SK-N-SH treated with all-trans-retinoic acid at 6 μM for 48 hours (cell line): ENCODE measurements around the gene PGAM5.

Experiments used
- ATAC-seq: fragments of 200-7000 bp; cut with Tn5 transposase; 3 replicates; pipeline ENCODE4 v1.9.1; 2020; ENCODE audit warnings: mild to moderate bottlenecking, moderate library complexity
- ARNTL ChIP-seq: fragments of 450-650 bp; formaldehyde crosslinking; IDR thresholded peaks from 2 replicates; pipeline ENCODE4 v1.5.0; 2020; ENCODE audit warnings: low read depth, mild to moderate bottlenecking, moderate library complexity, borderline replicate concordance
- BACH2 ChIP-seq: fragments of 250-450 bp; sonication (Bioruptor Pico); IDR thresholded peaks from 2 replicates; pipeline ENCODE4 v1.9.0; 2021; ENCODE audit warnings: mild to moderate bottlenecking, borderline replicate concordance
- CSDC2 ChIP-seq: fragments of 250-450 bp; sonication (Bioruptor Pico); IDR thresholded peaks from 2 replicates; pipeline ENCODE4 v1.5.0; 2020; ENCODE audit warnings: mild to moderate bottlenecking, moderate library complexity
- ESRRG ChIP-seq: fragments of 250-450 bp; sonication (Bioruptor Pico); IDR thresholded peaks from 2 replicates; pipeline ENCODE4 v1.6.1; 2021; ENCODE audit warnings: mild to moderate bottlenecking
- GLIS3 ChIP-seq: fragments of 250-450 bp; sonication (Bioruptor Pico); IDR thresholded peaks from 2 replicates; pipeline ENCODE4 v1.5.0; 2020; ENCODE audit warnings: mild to moderate bottlenecking, moderate library complexity
- ISL1 ChIP-seq: fragments of 250-450 bp; sonication (Bioruptor Pico); IDR thresholded peaks from 2 replicates; pipeline ENCODE4 v2.1.2; 2022; ENCODE audit warnings: mild to moderate bottlenecking, moderate library complexity
- PPARA ChIP-seq: fragments of 250-450 bp; sonication (Bioruptor Pico); IDR thresholded peaks from 2 replicates; pipeline ENCODE4 v1.5.0; 2020; ENCODE audit warnings: mild to moderate bottlenecking, borderline replicate concordance
- SNAI2 ChIP-seq: fragments of 250-450 bp; sonication (Bioruptor Pico); IDR thresholded peaks from 2 replicates; pipeline ENCODE4 v1.5.0; 2020; ENCODE audit warnings: mild to moderate bottlenecking, moderate library complexity
- TCF4 ChIP-seq: fragments of 250-450 bp; sonication (Bioruptor Pico); IDR thresholded peaks from 2 replicates; pipeline ENCODE4 v1.8.0; 2021; ENCODE audit warnings: mild to moderate bottlenecking, moderate library complexity, borderline replicate concordance
- TOX ChIP-seq: fragments of 250-450 bp; sonication (Bioruptor Pico); IDR thresholded peaks from 2 replicates; pipeline ENCODE4 v1.8.0; 2021; ENCODE audit warnings: mild to moderate bottlenecking, moderate library complexity, borderline replicate concordance
- ZC3H10 ChIP-seq: fragments of 250-450 bp; sonication (Bioruptor Pico); IDR thresholded peaks from 2 replicates; pipeline ENCODE4 v1.5.1; 2021; ENCODE audit warnings: mild to moderate bottlenecking, moderate library complexity
- ZFP3 ChIP-seq: fragments of 250-450 bp; sonication (Bioruptor Pico); IDR thresholded peaks from 2 replicates; pipeline ENCODE4 v1.5.0; 2020; ENCODE audit warnings: mild to moderate bottlenecking, moderate library complexity
- ZFP30 ChIP-seq: fragments of 450-650 bp; formaldehyde crosslinking; IDR thresholded peaks from 2 replicates; pipeline ENCODE4 v1.5.0; 2022; ENCODE audit warnings: mild to moderate bottlenecking, moderate library complexity
- ZNF565 ChIP-seq: fragments of 450-650 bp; formaldehyde crosslinking; conservative IDR thresholded peaks from 2 replicates; pipeline ENCODE4 v1.5.0; 2020; ENCODE audit warnings: low read depth, mild to moderate bottlenecking, moderate library complexity
- ZNF70 ChIP-seq: fragments of 450-650 bp; formaldehyde crosslinking; IDR thresholded peaks from 2 replicates; pipeline ENCODE4 v1.5.0; 2020; ENCODE audit warnings: mild to moderate bottlenecking, moderate library complexity
- ZNF8 ChIP-seq: fragments of 450-650 bp; formaldehyde crosslinking; IDR thresholded peaks from 2 replicates; pipeline ENCODE4 v1.5.0; 2020; ENCODE audit warnings: mild to moderate bottlenecking, moderate library complexity
- TF ChIP-seq, protein P1 (sequence below): fragments of 250-450 bp; sonication (Bioruptor Pico); IDR thresholded peaks from 2 replicates; pipeline ENCODE4 v1.5.1; 2021; ENCODE audit warnings: mild to moderate bottlenecking, moderate library complexity
- TF ChIP-seq, protein P2 (sequence below): fragments of 250-450 bp; sonication (Bioruptor Pico); IDR thresholded peaks from 2 replicates; pipeline ENCODE4 v1.5.0; 2020; ENCODE audit warnings: mild to moderate bottlenecking, moderate library complexity
- TF ChIP-seq, protein P3 (sequence below): fragments of 250-450 bp; sonication (Bioruptor Pico); IDR thresholded peaks from 2 replicates; pipeline ENCODE4 v1.8.0; 2020; ENCODE audit warnings: mild to moderate bottlenecking, moderate library complexity, borderline replicate concordance
- TF ChIP-seq, protein P4 (sequence below): fragments of 250-450 bp; sonication (Bioruptor Pico); IDR thresholded peaks from 2 replicates; pipeline ENCODE4 v1.5.1; 2020; ENCODE audit warnings: low read depth, mild to moderate bottlenecking, moderate library complexity

PGAM5 gene

DNA sequence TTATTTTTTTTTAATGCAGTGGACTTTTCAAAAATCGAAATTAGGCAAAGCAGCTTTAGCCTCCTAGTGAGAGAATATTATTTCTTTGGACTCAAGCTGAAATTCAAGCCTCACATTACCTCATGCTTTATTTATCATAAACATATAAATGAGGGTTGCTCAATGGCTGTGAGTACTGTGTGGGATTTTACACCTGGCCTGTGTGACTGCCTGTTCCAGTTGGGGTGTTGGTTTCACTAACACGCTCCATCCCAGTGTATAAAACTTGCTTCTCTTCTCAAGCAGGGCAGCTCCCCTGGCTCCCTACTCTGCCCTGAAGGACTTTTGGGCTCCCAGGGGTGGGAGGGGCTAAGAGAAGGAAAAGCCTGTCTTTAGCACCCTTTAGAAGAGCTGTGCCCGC is 36.0 kb downstream of the PGAM5 start:
- TF ChIP-seq ESRRG (CRISPR knock-in tag) (no peak), ZNF8 (CRISPR knock-in tag) (no peak), PPARA (CRISPR knock-in tag) (no peak), BACH2 (CRISPR knock-in tag) (no peak), ISL1 (CRISPR knock-in tag) (no peak), GLIS3 (CRISPR knock-in tag) (no peak), TCF4 (no peak), SNAI2 (CRISPR knock-in tag) (no peak), TOX (no peak), ARNTL (CRISPR knock-in tag) (no peak), ZFP3 (CRISPR knock-in tag) (no peak), CSDC2 (CRISPR knock-in tag) (no peak), ZC3H10 (CRISPR knock-in tag) (no peak), ZNF70 (CRISPR knock-in tag) (no peak), ZNF565 (CRISPR knock-in tag) (no peak)
- TF ChIP-seq, protein P1, sequence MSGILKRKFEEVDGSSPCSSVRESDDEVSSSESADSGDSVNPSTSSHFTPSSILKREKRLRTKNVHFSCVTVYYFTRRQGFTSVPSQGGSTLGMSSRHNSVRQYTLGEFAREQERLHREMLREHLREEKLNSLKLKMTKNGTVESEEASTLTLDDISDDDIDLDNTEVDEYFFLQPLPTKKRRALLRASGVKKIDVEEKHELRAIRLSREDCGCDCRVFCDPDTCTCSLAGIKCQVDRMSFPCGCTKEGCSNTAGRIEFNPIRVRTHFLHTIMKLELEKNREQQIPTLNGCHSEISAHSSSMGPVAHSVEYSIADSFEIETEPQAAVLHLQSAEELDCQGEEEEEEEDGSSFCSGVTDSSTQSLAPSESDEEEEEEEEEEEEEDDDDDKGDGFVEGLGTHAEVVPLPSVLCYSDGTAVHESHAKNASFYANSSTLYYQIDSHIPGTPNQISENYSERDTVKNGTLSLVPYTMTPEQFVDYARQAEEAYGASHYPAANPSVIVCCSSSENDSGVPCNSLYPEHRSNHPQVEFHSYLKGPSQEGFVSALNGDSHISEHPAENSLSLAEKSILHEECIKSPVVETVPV (CRISPR knock-in tag), result no peak
- TF ChIP-seq, protein P2, sequence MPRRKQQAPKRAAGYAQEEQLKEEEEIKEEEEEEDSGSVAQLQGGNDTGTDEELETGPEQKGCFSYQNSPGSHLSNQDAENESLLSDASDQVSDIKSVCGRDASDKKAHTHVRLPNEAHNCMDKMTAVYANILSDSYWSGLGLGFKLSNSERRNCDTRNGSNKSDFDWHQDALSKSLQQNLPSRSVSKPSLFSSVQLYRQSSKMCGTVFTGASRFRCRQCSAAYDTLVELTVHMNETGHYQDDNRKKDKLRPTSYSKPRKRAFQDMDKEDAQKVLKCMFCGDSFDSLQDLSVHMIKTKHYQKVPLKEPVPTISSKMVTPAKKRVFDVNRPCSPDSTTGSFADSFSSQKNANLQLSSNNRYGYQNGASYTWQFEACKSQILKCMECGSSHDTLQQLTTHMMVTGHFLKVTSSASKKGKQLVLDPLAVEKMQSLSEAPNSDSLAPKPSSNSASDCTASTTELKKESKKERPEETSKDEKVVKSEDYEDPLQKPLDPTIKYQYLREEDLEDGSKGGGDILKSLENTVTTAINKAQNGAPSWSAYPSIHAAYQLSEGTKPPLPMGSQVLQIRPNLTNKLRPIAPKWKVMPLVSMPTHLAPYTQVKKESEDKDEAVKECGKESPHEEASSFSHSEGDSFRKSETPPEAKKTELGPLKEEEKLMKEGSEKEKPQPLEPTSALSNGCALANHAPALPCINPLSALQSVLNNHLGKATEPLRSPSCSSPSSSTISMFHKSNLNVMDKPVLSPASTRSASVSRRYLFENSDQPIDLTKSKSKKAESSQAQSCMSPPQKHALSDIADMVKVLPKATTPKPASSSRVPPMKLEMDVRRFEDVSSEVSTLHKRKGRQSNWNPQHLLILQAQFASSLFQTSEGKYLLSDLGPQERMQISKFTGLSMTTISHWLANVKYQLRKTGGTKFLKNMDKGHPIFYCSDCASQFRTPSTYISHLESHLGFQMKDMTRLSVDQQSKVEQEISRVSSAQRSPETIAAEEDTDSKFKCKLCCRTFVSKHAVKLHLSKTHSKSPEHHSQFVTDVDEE (CRISPR knock-in tag), result no peak
- ATAC-seq, result no peak

DNA sequence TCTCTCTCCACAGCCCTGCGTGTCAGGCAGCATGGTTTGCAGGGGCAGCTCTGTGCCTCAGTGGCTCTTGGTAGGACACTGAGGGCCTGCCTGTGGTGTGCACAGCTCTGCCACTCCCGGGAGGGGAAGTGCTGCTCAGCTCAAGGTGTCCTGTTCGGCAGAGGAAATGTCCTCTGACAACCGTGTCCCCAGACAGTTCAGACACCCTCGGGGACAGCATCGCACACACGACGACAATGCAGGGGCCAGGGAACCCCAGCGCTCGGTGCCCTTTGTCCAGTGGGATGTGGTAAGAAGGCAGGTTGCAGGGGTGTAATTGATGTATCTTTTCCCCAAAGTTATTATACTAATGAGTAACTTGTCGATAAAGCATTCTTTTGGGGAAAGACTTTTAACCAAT is 36.8 kb downstream of the PGAM5 start:
- no peak for ATAC-seq
- TF ChIP-seq, protein P3, sequence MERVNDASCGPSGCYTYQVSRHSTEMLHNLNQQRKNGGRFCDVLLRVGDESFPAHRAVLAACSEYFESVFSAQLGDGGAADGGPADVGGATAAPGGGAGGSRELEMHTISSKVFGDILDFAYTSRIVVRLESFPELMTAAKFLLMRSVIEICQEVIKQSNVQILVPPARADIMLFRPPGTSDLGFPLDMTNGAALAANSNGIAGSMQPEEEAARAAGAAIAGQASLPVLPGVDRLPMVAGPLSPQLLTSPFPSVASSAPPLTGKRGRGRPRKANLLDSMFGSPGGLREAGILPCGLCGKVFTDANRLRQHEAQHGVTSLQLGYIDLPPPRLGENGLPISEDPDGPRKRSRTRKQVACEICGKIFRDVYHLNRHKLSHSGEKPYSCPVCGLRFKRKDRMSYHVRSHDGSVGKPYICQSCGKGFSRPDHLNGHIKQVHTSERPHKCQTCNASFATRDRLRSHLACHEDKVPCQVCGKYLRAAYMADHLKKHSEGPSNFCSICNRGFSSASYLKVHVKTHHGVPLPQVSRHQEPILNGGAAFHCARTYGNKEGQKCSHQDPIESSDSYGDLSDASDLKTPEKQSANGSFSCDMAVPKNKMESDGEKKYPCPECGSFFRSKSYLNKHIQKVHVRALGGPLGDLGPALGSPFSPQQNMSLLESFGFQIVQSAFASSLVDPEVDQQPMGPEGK, result no peak
- TF ChIP-seq, protein P4, sequence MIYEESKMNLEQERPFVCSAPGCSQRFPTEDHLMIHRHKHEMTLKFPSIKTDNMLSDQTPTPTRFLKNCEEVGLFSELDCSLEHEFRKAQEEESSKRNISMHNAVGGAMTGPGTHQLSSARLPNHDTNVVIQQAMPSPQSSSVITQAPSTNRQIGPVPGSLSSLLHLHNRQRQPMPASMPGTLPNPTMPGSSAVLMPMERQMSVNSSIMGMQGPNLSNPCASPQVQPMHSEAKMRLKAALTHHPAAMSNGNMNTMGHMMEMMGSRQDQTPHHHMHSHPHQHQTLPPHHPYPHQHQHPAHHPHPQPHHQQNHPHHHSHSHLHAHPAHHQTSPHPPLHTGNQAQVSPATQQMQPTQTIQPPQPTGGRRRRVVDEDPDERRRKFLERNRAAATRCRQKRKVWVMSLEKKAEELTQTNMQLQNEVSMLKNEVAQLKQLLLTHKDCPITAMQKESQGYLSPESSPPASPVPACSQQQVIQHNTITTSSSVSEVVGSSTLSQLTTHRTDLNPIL (CRISPR knock-in tag), result no peak
- no peak for TF ChIP-seq ZFP3 (CRISPR knock-in tag)
- TF ChIP-seq, protein P1 (CRISPR knock-in tag), result no peak
- TF ChIP-seq ZC3H10 (CRISPR knock-in tag), result no peak
- TF ChIP-seq TCF4, result no peak
- TF ChIP-seq ZFP30 (CRISPR knock-in tag), result no peak
- TF ChIP-seq TOX, result no peak
- TF ChIP-seq ZNF70 (CRISPR knock-in tag), result no peak
- TF ChIP-seq SNAI2 (CRISPR knock-in tag), result no peak
- TF ChIP-seq GLIS3 (CRISPR knock-in tag), result no peak

DNA sequence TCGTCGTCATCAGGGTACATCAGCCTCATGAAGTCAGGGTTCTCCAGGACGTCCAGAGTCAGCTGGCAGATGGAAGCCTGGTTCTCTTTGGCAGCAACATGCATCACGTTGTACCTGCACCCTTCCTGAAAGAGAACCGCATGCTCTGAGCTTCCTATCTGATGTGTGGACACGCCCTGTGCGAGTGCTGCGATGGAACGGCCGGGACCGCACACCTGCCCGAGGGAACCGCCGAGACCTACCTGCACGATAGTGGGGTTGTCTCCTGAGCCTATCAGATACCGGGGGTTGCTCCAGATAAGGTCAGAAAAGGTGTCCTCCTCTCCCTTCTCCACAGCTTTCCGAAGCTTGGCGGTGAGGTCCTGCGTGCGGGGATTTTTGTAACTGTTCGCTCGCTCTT is 37.3 kb downstream of the PGAM5 start:
- no peak for ATAC-seq
- TF ChIP-seq ESRRG (CRISPR knock-in tag) (no peak), SNAI2 (CRISPR knock-in tag) (no peak), ZFP30 (CRISPR knock-in tag) (no peak)
- TF ChIP-seq, protein P2 (CRISPR knock-in tag), result no peak
- TF ChIP-seq, protein P3, result no peak
